ENCODE data around the gene CHRNB2. TPM values are rescaled to one million over a fixed set of nuclear protein-coding genes. Genes with fewer than 3 reads are reported as not detected.

Gene CHRNB2
- total RNA-seq, 2 donors from 2014 or later: 0.05 to 0.74 TPM

DNA sequence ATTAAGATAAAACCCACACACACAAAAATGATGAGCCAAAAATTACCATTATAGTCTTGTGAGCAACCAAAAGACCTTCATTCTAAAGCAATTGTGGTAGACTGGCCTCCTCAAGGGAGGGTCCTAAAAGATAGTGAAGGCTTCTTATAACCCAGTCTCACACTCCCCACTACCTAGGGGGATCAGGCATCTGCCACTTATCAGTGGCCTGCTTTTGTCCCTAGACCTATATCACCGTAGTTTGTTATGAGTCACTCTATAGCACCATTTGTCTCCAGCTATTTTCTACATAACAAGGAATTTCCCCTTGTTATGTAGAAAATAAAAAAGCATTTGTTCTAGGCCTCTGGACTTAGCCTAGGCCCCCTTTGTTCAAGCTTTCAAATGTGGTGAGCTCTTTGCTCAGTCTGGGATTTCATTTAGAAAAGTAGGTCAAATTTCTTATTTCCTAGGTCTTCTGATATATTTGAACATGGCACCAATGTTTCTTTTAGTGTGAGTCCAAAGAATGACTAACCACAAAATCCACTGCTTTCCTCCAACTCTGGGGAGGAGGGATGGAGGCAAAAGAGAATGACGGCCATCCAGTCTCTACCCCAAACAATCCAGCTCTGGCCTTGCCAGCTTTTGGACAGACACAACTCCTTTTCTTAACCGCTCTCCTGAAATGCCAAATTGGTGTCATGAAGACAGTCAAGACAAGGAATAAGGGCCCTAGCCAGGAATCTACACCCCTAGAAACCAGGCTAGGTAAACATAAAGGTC is 31.5 kb downstream of the CHRNB2 start:
- H3K27ac ChIP-seq: no peak overlapping the region

GRCh38 chr1:154599658-154600057 is 32.1 kb downstream of the CHRNB2 start:
- WGBS: 73% methylated on average over 3 of the region's 3 CpGs
- Histone ChIP-seq H3K36me3 (peaks cover 15 to 23% of the 10 kb centered on the region in 2 donors), H3K4me3 (no peak overlapping the region), H3K9me3 (no peaks in the 10 kb centered on the region), H3K27me3 (replicated peaks; ENCODE audit: insufficient read depth) (no peaks in the 10 kb centered on the region), H3K27ac (no peak overlapping the region), H3K4me1 (replicated peaks) (no peaks in the 10 kb centered on the region)
- no peak for DNase-seq (ENCODE audit: low spot score)
- TF ChIP-seq POLR2AphosphoS5 (IDR thresholded peaks at IDR 0.05) (no peak), POLR2A (IDR thresholded peaks at IDR 0.05) (no peak)
- TF ChIP-seq, protein P1, sequence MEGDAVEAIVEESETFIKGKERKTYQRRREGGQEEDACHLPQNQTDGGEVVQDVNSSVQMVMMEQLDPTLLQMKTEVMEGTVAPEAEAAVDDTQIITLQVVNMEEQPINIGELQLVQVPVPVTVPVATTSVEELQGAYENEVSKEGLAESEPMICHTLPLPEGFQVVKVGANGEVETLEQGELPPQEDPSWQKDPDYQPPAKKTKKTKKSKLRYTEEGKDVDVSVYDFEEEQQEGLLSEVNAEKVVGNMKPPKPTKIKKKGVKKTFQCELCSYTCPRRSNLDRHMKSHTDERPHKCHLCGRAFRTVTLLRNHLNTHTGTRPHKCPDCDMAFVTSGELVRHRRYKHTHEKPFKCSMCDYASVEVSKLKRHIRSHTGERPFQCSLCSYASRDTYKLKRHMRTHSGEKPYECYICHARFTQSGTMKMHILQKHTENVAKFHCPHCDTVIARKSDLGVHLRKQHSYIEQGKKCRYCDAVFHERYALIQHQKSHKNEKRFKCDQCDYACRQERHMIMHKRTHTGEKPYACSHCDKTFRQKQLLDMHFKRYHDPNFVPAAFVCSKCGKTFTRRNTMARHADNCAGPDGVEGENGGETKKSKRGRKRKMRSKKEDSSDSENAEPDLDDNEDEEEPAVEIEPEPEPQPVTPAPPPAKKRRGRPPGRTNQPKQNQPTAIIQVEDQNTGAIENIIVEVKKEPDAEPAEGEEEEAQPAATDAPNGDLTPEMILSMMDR (IDR thresholded peaks at IDR 0.05): no peak
- intact Hi-C loops (cut with DNase I): no loop called here

More for the DNA sequence above, 31.5 kb downstream of the CHRNB2 start:
- no peak for TF ChIP-seq POLR2AphosphoS5 (IDR thresholded peaks at IDR 0.05)
- TF ChIP-seq, protein P1 (IDR thresholded peaks at IDR 0.05): no peak
- no peak for TF ChIP-seq POLR2A (IDR thresholded peaks at IDR 0.05)
- WGBS: 59% methylated on average over 3 of the region's 3 CpGs
- no peak for DNase-seq (ENCODE audit: low spot score)
- Histone ChIP-seq H3K4me1 (replicated peaks) (no peaks in the 10 kb centered on the region), H3K27me3 (replicated peaks; ENCODE audit: insufficient read depth) (no peaks in the 10 kb centered on the region), H3K4me3 (no peak overlapping the region), H3K36me3 (peaks cover 15 to 23% of the 10 kb centered on the region in 2 donors), H3K9me3 (no peaks in the 10 kb centered on the region)
- intact Hi-C loops (cut with DNase I): no loop called here

DNA sequence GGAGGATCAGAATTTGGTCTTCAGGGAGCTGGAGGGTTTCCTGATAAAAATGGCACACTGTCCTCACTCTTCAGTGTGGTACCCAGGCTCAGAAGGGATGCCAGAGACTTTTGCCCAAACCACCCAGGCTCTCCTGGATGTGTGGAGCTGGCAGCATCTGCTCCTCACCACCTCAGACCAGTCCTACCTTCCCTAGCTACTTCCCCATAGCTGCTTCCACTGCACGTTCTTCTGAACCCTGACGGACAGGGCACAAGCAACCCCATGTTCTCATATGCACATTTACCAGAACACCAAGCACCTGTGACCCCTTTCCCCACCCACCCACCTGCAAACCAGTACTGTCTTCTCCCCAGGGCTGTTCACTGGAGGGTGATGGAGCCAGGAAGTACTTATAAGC is 35.7 kb downstream of the CHRNB2 start:
- Histone ChIP-seq H3K36me3 (peaks cover 4% of the 10 kb centered on the region in 2 donors), H3K27ac (no peak overlapping the region), H3K4me3 (no peak overlapping the region), H3K27me3 (replicated peaks; ENCODE audit: insufficient read depth) (no peaks in the 10 kb centered on the region), H3K9me3 (no peaks in the 10 kb centered on the region), H3K4me1 (replicated peaks) (no peaks in the 10 kb centered on the region)
- intact Hi-C loops (cut with DNase I): no loop called here
- WGBS: 58% methylated on average over 2 of the region's 2 CpGs
- no peak for DNase-seq (ENCODE audit: low spot score)
- TF ChIP-seq, protein P1 (IDR thresholded peaks at IDR 0.05): no peak
- no peak for TF ChIP-seq POLR2A (IDR thresholded peaks at IDR 0.05)
- TF ChIP-seq POLR2AphosphoS5 (IDR thresholded peaks at IDR 0.05): no peak

DNA sequence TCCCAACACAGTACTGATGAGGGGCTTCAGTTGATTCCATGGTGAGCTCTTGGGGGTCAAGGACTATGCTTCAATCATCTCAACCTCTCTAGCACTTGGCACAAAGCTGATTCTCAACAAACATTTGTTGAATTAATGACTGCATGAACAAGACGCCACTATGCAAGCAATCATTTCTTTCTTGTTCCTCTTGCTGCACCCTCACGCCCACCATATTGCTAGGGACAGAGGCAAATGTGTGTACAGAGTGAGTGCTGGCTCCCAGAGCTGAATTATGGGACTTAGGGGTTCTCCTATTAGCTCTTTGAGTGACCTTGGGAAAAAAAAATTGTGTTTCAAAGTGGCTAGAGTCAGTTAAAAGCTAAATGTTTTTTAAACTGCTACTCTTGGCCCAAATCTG is 38.0 kb downstream of the CHRNB2 start:
- Histone ChIP-seq H3K4me1 (replicated peaks) (peaks cover 4% of the 10 kb centered on the region), H3K27ac (no peak overlapping the region), H3K4me3 (no peak overlapping the region), H3K36me3 (peaks cover 4% of the 10 kb centered on the region in 2 donors), H3K9me3 (no peaks in the 10 kb centered on the region), H3K27me3 (replicated peaks; ENCODE audit: insufficient read depth) (no peaks in the 10 kb centered on the region)
- intact Hi-C loops (cut with DNase I): no loop called here
- 67% methylated on average over 2 of the region's 2 CpGs for WGBS
- DNase-seq (ENCODE audit: low spot score): no peak
- no peak for TF ChIP-seq POLR2A (IDR thresholded peaks at IDR 0.05)
- TF ChIP-seq, protein P1 (IDR thresholded peaks at IDR 0.05): no peak
- no peak for TF ChIP-seq POLR2AphosphoS5 (IDR thresholded peaks at IDR 0.05)

- Histone ChIP-seq H3K4me1 (replicated peaks) (peaks cover 4% of the 10 kb centered on the region), H3K27ac (peak overlapping the region; percentile 93 to 97), H3K36me3 (no peaks in the 10 kb centered on the region), H3K27me3 (replicated peaks; ENCODE audit: insufficient read depth) (no peaks in the 10 kb centered on the region), H3K9me3 (no peaks in the 10 kb centered on the region), H3K4me3 (peak overlapping the region; percentile 89 to 99)
- 8% methylated on average over 11 of the region's 11 CpGs for WGBS
- intact Hi-C loops (cut with DNase I): no loop called here
- no peak for DNase-seq (ENCODE audit: low spot score)
- TF ChIP-seq, protein P1 (IDR thresholded peaks at IDR 0.05): no peak
- TF ChIP-seq POLR2A (IDR thresholded peaks at IDR 0.05) (no peak), POLR2AphosphoS5 (IDR thresholded peaks at IDR 0.05) (no peak)
These were observed 39.6 kb downstream of the CHRNB2 start for GRCh38 chr1:154607106-154607608.

Data from prostate gland (tissue), 2 donors.